Brain pericyte (primary cell): ENCODE measurements around the gene TCP11X1.
"Not testable (repeated sequence)": the region's sequence is repeated elsewhere in the genome, so short reads cannot be mapped to it uniquely, and the experiment has no call there.

Experiments
- DNase-seq: peaks from one replicate; pipeline ENCODE4 v3.0.0-alpha.2; 2012; ENCODE audit warnings: low read depth, low spot score

The TCP11X1 gene

DNA sequence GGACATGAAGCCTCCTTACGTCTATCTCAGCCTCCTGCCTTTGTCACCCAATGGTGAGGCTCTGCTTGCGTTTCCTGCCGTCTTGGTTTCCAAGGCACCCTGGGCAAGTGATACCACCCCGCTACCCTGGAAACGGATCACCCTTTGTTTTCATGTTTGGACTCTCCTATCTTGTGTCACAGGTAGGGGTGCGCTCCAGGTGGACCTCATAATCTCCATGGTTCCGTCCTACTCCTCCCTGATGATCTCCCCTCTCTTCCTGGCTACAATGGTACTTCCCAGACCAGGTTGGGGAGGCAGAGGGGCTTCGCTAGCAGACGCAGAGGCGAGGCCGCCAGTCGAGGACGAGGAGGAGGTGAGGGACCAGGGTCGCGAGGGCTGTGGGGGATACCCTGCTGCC lies at the start of gene TCP11X1:
Gene TCP11X1, plus strand, starts transcription at position 316 of the 400 bp plus-strand sequence.
- not testable (repeated sequence) for DNase-seq

DNA sequence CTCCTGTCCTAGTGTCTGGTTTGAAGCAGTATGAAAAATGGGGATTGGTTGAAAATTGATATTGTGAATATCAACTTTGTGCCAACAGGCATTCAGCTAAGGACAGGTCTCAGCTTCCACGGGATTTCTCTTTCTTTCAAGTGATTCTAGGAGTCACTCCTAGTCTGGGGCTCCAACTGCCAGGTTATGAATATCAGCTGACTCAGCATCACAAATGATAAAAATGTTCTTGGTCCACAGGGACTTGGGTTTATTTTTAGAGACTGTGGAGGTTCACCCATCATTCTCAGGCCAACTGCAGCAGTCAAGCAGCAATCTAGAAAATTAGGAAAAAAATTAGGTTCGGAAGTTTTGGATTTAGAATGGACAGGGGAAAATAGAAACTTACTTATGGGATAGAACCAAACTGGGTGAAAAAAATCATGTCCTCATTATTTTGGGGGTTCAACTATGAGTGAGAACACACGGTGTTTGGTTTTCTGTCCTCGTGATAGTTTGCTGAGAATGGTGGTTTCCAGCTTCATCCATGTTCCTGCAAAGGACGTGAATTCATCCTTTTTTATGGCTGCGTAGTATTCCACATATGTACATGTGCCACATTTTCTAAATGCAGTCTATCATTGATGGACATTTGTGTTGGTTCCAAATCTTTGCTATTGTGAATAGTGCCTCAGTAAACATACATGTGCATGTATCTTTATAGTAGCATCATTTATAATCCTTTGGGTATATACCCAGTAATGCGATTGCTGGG lies 29.0 kb upstream of the TCP11X1 start:
- no peak for DNase-seq

DNA sequence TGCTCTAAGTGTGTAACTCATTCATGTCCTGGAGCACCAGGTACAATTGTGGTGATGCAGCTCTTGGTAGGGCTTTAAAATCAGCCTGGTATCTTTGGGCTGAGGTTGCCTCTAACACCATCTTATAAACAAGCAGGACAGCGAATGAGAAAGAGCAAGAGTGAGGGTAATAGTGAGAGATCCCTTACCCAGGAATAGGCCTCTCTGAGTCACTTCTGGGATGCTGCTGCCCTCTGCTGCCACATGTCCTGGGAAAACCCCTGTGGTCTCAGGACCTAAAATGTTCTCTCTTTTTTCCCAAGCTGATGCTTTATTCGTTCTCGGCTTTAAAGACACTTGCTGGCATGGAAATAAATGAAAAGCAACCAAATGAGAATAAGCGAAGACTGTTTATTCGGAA lies 7.2 kb upstream of the TCP11X1 start:
- DNase-seq, result not testable (repeated sequence)

DNA sequence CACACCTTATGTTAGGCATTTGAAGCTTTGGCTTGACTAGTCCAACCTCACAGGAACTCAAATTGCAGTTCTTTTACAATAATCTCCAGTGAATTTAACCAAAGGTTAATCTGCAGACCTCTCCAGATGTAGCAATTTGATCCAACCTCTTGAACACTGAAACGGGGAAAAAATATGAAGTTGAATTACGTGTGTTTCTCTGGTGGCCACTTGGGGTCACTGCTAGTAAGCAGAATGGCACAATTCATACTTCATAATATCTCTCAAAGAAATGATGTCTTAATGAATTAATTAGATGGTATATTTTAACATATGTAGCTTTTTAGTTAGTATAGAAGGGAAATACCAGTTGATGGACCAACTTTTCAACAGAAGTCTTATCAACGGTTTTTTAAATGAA lies 1.4 kb downstream of the TCP11X1 start:
- not testable (repeated sequence) for DNase-seq

DNA sequence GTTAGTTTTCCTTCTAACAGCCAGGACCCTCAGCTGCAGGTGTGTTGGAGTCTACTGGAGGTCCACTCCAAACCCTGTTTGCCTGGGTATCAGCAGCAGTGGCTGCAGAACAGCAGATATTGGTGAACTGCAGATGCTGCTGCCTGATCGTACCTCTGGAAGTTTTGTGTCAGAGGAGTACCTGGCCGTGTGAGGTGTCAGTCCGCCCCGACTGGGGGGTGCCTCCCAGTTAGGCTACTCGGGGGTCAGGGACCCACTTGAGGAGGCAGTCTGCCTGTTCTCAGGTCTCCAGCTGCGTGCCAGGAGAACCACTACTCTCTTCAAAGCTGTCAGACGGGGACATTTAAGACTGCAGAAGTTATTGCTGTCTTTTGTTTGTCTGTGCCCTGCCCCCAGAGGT lies 20.6 kb downstream of the TCP11X1 start:
- DNase-seq, result not testable (repeated sequence)

DNA sequence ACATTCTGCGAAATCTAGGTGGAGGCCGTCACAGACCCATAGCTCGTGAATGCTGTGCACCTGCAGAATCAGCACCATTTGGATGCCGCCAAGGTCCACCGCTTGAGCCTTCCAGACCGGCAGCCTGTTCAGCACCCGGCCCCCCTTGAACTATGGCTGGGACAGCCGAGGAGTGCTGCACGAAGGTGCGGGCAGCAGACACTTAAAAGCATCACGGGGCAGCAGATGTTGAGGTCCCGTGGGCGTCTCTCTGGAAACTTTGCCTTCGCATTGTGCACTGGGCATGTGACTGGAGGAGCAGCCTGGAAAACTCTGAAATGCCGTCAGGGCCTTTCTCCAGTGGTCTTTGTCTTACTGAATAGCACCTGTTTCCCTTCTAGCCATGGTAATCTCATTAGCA lies 25.2 kb downstream of the TCP11X1 start:
- not testable (repeated sequence) for DNase-seq

DNA sequence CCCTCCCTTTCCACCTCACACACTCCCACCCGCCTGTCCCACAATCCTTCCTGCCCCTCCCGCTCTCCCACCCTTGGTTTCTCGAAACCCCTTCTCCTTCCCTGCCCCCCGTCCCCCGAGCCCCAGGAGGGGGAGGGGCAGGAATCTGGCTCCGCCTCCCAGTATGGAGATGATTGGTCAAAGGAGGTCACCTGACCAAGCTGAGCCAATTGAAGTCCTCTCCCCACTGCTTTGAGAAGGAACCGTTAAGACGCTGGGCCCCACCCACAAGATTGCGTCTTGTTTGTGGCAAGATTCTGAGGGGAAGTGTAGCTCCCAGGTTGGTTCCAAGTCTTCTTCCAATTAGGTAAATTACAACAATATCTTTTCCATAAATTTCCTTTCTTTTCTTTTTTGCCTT lies 31.8 kb downstream of the TCP11X1 start, which contains the start of gene NXF2:
Gene NXF2, plus strand, starts transcription at position 275 of the 400 bp plus-strand sequence. CDS start 59,912 bp downstream, outside the sequence.
- DNase-seq, result not testable (repeated sequence)

DNA sequence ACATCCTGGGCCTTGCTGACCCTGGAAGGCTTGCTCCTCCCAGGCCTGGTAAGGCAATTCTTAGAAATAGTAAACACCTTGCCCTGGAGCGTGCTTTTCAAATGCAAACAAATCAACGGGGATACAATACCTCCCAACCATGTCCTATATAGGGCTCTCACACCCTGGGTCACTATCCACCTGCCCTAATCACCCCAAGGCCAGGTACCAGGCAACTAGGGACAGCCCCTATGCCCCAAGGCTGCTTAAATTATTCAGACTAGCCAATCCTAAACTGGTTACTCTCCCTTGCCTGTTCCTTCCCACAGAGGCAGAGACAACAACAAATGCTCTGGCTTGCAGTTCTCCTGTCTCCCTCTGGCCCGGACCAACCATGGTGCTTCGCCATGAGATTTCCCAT lies 57.1 kb downstream of the TCP11X1 start:
- DNase-seq, result not testable (repeated sequence)
